ENCODE results near the gene INO80E.
"Not testable (repeated sequence)": the region's sequence is repeated elsewhere in the genome, so short reads cannot be mapped to it uniquely, and the experiment has no call there.

The INO80E gene

GRCh38 chr16:29995911-29996765 is at the start of gene INO80E:
INO80E (plus strand) TSS chr16:29996241; CDS start chr16:29996311, 70 bp downstream.
- peak; percentile 82 for FAIRE-seq

DNA sequence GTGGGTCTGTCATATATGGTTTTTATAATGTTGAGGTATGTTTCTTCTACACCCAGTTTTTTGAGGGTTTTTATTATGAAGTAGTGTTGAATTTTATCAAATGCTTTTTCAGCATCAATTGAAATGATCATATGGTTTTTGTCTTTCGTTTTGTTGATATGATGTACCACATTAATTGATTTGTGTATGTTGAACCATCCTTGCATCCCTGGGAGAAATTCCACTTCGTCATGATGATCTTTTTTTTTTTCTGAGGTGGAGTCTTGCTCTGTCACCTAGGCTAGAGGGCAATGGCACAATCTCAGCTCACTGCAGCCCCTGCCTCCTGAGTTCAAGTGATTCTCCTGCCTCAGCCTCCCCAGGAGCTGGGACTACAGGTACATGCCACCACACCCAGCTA is 48.1 kb upstream of the INO80E start:
- FAIRE-seq (no peak), DNase-seq (ENCODE audit: insufficient read length, low spot score) (no peak)

More at GRCh38 chr16:29995911-29996765, at the start of gene INO80E:
- DNase-seq (ENCODE audit: insufficient read length, low spot score) = peak; percentile 99

GRCh38 chr16:29950806-29951461 is 45.1 kb upstream of the INO80E start:
- DNase-seq (ENCODE audit: insufficient read length, low spot score) = no peak
- no peak for FAIRE-seq

DNA sequence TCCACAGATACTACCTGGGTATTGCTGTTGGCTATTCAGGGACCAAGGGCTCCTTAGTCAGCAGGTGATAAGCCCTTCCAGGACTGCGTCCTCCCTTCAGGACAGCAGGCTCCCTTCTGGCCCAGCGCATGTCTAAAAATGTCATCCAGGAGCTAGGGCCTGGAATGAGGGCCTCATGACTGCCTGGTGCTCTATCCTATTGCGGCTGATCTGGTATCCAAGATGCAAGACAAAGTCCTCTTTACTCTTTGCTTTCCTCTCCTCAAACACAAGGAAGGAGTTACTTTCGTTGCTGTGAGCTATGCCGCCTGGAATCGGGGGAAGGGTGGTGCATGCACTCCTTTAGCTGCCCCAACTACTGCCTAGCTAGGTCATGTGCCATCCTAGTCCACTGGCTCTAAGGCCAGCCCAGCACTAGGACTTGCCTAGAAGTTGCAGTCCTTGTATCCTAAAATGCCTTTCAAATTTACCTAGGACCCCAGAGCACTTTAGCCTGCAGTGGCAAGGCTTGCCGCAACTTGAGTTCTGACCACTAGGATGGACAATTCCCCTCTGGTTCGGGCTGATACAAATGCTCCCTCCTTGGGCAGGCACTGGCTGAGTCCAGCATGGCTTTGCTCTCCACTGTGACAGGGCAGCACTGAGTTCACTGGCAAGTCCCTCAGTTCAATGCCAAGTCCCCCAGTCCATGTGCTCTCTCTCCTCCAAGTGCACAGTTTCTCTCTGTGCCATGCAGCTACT is 44.2 kb upstream of the INO80E start:
- FAIRE-seq (no peak), DNase-seq (ENCODE audit: insufficient read length, low spot score) (no peak)

DNA sequence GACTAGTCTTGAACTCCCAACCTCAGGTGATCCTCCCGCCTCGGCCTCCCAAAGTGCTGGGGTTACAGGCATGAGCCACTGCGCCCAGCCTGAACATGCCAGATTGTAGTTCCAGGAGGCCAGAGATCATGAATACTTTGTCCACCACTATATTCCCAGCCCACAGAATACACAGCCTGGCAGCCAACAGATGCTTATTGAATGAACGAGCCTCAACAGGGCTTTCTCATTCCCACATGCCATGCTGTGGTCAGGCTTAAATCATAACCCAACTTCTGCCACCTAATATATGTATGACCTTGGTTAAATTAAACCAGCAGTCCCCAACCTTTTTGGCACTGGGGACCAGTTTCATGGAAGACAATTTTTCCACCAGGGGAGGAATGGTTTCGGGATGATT is 37.3 kb upstream of the INO80E start:
- DNase-seq (ENCODE audit: insufficient read length, low spot score) = no peak
- FAIRE-seq = no peak

DNA sequence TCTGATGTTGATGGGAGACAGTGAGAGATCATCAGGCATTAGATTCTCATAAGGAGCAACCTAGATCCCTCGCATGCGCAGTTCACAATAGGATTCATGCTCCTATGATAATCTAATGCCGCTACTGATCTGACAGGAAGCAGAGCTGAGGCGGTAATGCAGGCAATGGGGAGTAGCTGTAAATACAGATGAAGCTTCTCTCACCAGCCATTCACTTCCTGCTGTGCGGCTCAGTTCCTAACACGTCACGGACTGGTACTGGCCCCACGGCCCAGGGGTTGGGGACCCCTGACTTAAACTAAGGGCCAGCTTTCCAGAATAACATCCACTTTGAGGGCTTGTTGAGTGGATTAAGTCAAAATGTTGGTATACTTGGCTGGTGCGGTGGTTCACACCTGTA is 36.7 kb upstream of the INO80E start:
- DNase-seq (ENCODE audit: insufficient read length, low spot score) (no peak), FAIRE-seq (no peak)

DNA sequence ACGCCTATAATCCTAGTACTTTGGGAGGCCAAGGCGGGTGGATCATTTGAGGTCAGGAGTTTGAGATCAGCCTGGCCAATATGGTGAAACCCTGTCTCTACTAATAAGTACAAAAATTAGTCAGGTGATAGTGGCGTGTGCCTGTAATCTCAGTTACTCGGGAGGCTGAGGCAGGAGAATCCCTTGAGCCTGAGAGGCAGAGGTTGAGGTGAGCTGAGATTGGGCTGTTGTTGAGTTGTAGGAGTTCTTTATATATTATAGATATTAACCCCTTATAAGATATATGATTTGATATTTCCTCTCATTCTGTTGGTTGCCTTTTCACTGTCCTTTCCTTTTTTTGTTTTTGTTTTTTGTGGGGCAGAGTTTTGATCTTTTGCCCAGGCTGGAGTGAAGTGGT is 36.2 kb upstream of the INO80E start:
- not testable (repeated sequence) for FAIRE-seq; DNase-seq (ENCODE audit: insufficient read length, low spot score)

- DNase-seq (ENCODE audit: insufficient read length, low spot score) (no peak), FAIRE-seq (no peak)
Measured at GRCh38 chr16:29961127-29961478, 34.9 kb upstream of the INO80E start.

- FAIRE-seq = peak; percentile 44
- DNase-seq (ENCODE audit: insufficient read length, low spot score) = peak; percentile 96
Measured at GRCh38 chr16:29961479-29962343, 34.3 kb upstream of the INO80E start, which contains the start of gene TMEM219. TMEM219 (plus strand) TSS chr16:29962079; CDS start chr16:29963144, 1,065 bp downstream.

DNA sequence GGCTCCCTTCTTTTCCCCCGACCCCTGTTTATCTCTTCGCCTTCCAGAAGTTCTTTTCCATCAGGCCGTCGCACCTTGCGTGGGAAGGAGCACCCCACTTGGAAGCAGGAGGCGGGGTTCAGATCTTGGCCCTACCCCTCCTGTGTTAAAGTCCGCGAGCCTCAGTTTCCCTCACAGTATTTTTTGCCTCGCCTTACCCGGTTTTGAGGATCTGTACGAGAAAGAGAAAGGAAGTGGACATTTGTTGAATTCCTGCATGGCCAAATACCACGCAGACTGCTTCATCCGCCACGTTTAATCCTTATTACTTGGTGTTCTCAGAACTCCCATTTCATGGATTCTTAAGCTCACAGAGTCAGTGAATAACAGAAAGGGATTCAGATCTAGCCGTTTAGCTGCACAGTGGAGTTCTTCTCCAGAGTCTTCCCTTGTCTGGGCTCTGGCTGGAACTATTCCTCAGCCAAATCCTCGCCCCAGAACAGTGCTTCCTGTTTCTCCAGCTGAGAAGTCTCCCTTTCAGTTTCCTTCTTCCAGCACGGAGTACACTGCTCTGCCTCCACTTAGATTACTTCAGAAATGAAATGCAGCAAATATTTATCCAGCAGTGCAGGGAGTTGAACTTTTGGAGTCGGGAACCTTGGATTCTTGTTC is 33.6 kb upstream of the INO80E start:
- FAIRE-seq = no peak
- DNase-seq (ENCODE audit: insufficient read length, low spot score) = no peak

- no peak for DNase-seq (ENCODE audit: insufficient read length, low spot score)
- no peak for FAIRE-seq
Measured at GRCh38 chr16:29963021-29963743, 32.9 kb upstream of the INO80E start.

GRCh38 chr16:29968205-29968604 is 27.8 kb upstream of the INO80E start:
- FAIRE-seq = no peak
- no peak for DNase-seq (ENCODE audit: insufficient read length, low spot score)

GRCh38 chr16:29971304-29971703 is 24.7 kb upstream of the INO80E start:
- no peak for FAIRE-seq
- DNase-seq (ENCODE audit: insufficient read length, low spot score) = no peak

GRCh38 chr16:29972500-29972899 is 23.5 kb upstream of the INO80E start:
- FAIRE-seq (no peak), DNase-seq (ENCODE audit: insufficient read length, low spot score) (no peak)

DNA sequence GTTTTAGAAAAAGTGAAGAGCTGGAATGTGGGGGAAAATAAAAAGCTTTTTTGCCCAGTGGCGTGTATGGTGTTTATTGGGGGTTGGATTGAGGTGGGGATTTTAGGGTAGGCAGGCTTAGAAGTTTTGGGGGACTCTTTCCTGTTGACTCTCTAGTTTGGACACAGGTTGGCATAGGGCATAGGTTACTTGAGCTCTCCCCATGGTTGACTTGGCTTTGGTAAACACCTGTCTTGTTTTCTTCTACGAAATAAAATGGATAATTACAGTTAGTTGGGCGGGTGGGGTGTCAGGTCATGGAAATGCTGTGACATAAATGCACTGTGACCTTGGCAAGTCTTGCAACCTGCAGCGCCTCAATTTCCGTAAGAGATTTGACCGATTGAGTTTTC is 23.1 kb upstream of the INO80E start:
- DNase-seq (ENCODE audit: insufficient read length, low spot score) = no peak
- no peak for FAIRE-seq

DNA sequence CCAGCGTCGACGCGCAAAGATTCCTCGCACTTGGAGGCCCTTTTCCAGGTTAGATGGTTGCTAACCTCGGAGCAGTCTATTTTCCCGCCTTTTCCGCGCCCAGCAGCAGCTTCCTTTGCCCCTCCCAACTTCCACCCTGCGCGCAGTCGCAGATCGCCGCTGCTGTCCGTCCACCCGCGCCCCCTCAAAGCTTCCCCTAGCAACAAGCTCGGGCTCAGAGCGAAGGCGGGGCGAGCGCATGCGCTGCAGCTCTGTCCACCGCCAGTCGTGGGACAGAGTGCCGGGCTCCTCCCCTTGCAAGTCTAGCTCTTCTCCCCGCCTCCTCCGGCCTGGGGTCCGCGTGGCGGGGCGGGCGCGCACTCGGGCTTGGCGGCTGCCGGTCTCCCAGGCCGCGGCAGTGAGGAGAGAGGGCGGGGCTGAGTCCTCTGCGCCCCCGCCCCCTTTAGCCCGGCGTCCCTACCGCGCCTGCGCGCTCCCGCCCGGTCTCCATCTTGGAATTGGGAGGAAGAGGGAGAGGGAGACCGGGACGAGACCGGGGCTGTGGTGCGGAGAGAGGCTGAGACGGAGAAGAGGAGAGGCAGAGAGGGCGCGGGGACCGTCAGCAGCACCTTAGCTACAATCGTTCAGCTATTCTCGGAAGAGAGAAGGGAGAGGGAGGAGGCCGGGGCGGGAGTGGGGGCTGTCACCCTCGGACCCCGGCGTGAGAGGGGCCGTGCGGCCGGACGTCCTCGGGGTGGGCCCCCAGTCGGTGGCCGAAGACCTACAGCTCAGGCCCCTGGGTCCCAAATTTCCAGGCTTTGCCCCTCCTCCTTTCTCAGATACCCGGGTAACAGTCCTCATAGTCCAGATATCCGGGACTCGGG is 22.4 kb upstream of the INO80E start, which contains the start of gene TAOK2:
TAOK2 (plus strand) TSS at position 485 of the 863 bp plus-strand sequence. CDS start 3,905 bp downstream, outside the sequence.
- peak; percentile 98 for DNase-seq (ENCODE audit: insufficient read length, low spot score)
- peak; percentile 62 for FAIRE-seq

GRCh38 chr16:29974291-29975133 is 21.5 kb upstream of the INO80E start:
- FAIRE-seq = no peak
- peak; percentile 17 for DNase-seq (ENCODE audit: insufficient read length, low spot score)
